Stomach (tissue), 4 donors: ENCODE data around the gene DENND2C.

Experiments used
- EP300 ChIP-seq: sonication (generic); formaldehyde crosslinking; IDR thresholded peaks from one replicate; pipeline ENCODE4 v1.6.1; 2017; ENCODE audit warnings: antibody characterized with exemption
- POLR2A ChIP-seq, 4 donors: fragments of 450-650 bp; IDR thresholded peaks; one replicate each; pipeline ENCODE4 v1.6.1; 2016; ENCODE audit warnings: antibody characterized with exemption in 4 of 4, control low read depth in 2 of 4, mild to moderate bottlenecking in 1 of 4, moderate library complexity in 1 of 4
- POLR2AphosphoS5 ChIP-seq, 3 donors: sonication (generic); formaldehyde crosslinking; IDR thresholded peaks; one replicate each; pipeline ENCODE4 v1.6.1; 2016; ENCODE audit warnings: antibody characterized with exemption in 3 of 3
- TF ChIP-seq, protein P1 (sequence below), 7 experiments: fragments of 450-650 bp in 4 of 7; fragments of 200-600 bp in 3 of 7; sonication (generic) in 3 of 7; IDR thresholded peaks; one replicate each; pipeline ENCODE4 v1.5.1; 2016 to 2019; ENCODE audit warnings: antibody characterized with exemption in 7 of 7, control low read depth in 2 of 7, mild to moderate bottlenecking in 1 of 7

- TF ChIP-seq POLR2AphosphoS5 (IDR thresholded peaks at IDR 0.05) (no peak), EP300 (no peak), POLR2A (IDR thresholded peaks at IDR 0.05) (no peak)
- TF ChIP-seq, protein P1, sequence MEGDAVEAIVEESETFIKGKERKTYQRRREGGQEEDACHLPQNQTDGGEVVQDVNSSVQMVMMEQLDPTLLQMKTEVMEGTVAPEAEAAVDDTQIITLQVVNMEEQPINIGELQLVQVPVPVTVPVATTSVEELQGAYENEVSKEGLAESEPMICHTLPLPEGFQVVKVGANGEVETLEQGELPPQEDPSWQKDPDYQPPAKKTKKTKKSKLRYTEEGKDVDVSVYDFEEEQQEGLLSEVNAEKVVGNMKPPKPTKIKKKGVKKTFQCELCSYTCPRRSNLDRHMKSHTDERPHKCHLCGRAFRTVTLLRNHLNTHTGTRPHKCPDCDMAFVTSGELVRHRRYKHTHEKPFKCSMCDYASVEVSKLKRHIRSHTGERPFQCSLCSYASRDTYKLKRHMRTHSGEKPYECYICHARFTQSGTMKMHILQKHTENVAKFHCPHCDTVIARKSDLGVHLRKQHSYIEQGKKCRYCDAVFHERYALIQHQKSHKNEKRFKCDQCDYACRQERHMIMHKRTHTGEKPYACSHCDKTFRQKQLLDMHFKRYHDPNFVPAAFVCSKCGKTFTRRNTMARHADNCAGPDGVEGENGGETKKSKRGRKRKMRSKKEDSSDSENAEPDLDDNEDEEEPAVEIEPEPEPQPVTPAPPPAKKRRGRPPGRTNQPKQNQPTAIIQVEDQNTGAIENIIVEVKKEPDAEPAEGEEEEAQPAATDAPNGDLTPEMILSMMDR (IDR thresholded peaks at IDR 0.05), result no peak
Observed at GRCh38 chr1:114668784-114669561, 876 bp downstream of the DENND2C start.
